Activated B cell treated with CpG ODN at 0.5 μM for 24 hours (primary cell): Measurements from ENCODE around the gene GPC1. TPM values are rescaled to one million over a fixed set of nuclear protein-coding genes. Genes with fewer than 3 reads are reported as not detected.
A peak's percentile ranks its signal among the peaks of the same experiment; 100 is the strongest.

ENCODE experiments used
- ATAC-seq: fragments of 200-7000 bp; cut with Tn5 transposase; one replicate; pipeline ENCODE4 v1.10.0; 2021; ENCODE audit warnings: low read depth, mild to moderate bottlenecking, moderate library complexity
- CTCF ChIA-PET: fragments of 350-600 bp; sonication (Branson Sonifier 250); formaldehyde crosslinking; loops from one replicate; lab custom pipeline; 2021; ENCODE audit warnings: antibody characterized with exemption; lab: Charles Lee
- POLR2A ChIA-PET: fragments of 350-600 bp; sonication (Branson Sonifier 250); formaldehyde crosslinking; loops from one replicate; lab custom pipeline; 2021; ENCODE audit warnings: antibody characterized with exemption; lab: Charles Lee
- DNase-seq: peaks from one replicate; pipeline ENCODE4 v3.0.0; 2022
- H3K27ac Mint-ChIP-seq: one replicate; pipeline ENCODE4 v1.8.0; 2020; ENCODE audit warnings: mixed read lengths
- H3K27me3 Mint-ChIP-seq: one replicate; pipeline ENCODE4 v1.8.0; 2021; ENCODE audit warnings: mixed read lengths
- H3K36me3 Mint-ChIP-seq: one replicate; pipeline ENCODE4 v1.8.0; 2021; ENCODE audit warnings: low read depth, mixed read lengths
- H3K4me1 Mint-ChIP-seq: one replicate; pipeline ENCODE4 v1.8.0; 2021; ENCODE audit warnings: mixed read lengths
- H3K4me3 Mint-ChIP-seq: one replicate; pipeline ENCODE4 v1.8.0; 2020; ENCODE audit warnings: mild to moderate bottlenecking, mixed read lengths
- H3K9me3 Mint-ChIP-seq: one replicate; pipeline ENCODE4 v1.8.0; 2020; ENCODE audit warnings: mixed read lengths
- intact Hi-C: fragments of 100-400 bp; cut with micrococcal nuclease; formaldehyde crosslinking; loops from one replicate; pipeline ENCODE4 v1.15.1; 2024
- total RNA-seq: library from RNA; stranded (reverse); gene quantifications from 2 replicates; pipeline ENCODE4 v1.2.3, GENCODE V29; 2022
- TF ChIP-seq, protein P1 (sequence below): fragments of 200-600 bp; IDR thresholded peaks from one replicate; pipeline ENCODE4 v1.8.0; 2022; ENCODE audit warnings: antibody characterized with exemption, mild to moderate bottlenecking

GPC1 gene
- total RNA-seq, 1 donor from 2014 or later = 1.9 TPM

GRCh38 chr2:240429872-240430491, 5.5 kb upstream of the GPC1 start:
- Mint-ChIP-seq H3K36me3 (no peaks in the 10 kb centered on the region), H3K27ac (no peak overlapping the region), H3K4me3 (no peak overlapping the region), H3K27me3 (peaks cover 7% of the 10 kb centered on the region), H3K9me3 (no peaks in the 10 kb centered on the region), H3K4me1 (peaks cover 3% of the 10 kb centered on the region)
- intact Hi-C loops = no loop called here
- DNase-seq (peak; percentile 13), ATAC-seq (no peak)
- ChIA-PET CTCF (no interaction called here), POLR2A (no interaction called here)
- TF ChIP-seq, protein P1, sequence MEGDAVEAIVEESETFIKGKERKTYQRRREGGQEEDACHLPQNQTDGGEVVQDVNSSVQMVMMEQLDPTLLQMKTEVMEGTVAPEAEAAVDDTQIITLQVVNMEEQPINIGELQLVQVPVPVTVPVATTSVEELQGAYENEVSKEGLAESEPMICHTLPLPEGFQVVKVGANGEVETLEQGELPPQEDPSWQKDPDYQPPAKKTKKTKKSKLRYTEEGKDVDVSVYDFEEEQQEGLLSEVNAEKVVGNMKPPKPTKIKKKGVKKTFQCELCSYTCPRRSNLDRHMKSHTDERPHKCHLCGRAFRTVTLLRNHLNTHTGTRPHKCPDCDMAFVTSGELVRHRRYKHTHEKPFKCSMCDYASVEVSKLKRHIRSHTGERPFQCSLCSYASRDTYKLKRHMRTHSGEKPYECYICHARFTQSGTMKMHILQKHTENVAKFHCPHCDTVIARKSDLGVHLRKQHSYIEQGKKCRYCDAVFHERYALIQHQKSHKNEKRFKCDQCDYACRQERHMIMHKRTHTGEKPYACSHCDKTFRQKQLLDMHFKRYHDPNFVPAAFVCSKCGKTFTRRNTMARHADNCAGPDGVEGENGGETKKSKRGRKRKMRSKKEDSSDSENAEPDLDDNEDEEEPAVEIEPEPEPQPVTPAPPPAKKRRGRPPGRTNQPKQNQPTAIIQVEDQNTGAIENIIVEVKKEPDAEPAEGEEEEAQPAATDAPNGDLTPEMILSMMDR = no peak

DNA sequence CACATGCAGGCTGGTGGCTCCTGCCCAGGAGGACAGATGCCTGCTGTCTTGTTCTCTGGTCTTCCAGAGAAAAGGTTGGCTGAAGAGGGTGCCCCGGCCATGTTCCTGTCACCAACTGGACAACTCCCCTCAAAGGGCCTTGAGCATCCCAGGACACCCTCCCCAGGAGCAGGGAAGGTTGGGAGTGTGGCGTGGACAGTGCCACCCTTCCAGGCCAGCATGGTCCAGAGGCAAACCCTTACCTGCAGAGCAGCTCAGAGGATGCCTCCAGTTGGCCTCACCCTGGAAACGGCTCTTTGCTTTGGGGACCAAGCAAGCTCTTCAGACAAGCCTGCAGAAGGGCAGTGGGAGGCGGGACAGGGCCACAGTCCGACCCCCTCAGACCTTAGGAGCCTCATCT, 4.9 kb upstream of the GPC1 start:
- no peak for ATAC-seq
- CTCF ChIA-PET = no interaction called here
- DNase-seq = no peak
- Mint-ChIP-seq H3K27ac (no peak overlapping the region), H3K4me3 (no peak overlapping the region), H3K9me3 (no peaks in the 10 kb centered on the region), H3K27me3 (peaks cover 7% of the 10 kb centered on the region), H3K4me1 (peaks cover 3% of the 10 kb centered on the region), H3K36me3 (no peaks in the 10 kb centered on the region)
- intact Hi-C loops = no loop called here
- TF ChIP-seq, protein P1 = no peak
- POLR2A ChIA-PET = no interaction called here

DNA sequence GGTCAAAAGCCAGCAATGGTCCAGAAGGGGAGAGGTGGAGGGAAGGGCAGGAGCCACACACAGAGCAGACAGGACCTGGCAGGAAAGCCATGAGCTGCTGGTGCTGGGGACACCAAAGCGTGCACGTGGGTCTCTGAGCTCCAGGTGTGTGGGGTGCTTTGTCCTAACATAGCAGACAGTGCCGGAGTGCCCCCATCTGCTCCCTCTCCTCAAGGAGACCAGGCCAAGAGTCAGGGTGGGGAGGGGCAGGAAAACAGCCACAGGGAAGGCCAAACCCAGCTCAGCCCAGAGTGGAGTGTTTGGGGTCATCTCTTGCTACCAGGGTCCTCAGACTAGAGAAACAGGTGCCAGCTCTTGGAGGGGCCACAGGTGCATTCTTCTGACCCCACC, 4.2 kb upstream of the GPC1 start:
- no peaks in the 10 kb centered on the region for H3K9me3 Mint-ChIP-seq
- H3K4me3 Mint-ChIP-seq = no peak overlapping the region
- H3K36me3 Mint-ChIP-seq = no peaks in the 10 kb centered on the region
- ATAC-seq = no peak
- ChIA-PET CTCF (no interaction called here), POLR2A (no interaction called here)
- H3K4me1 Mint-ChIP-seq = peaks cover 3% of the 10 kb centered on the region
- H3K27ac Mint-ChIP-seq = no peak overlapping the region
- H3K27me3 Mint-ChIP-seq = peaks cover 7% of the 10 kb centered on the region
- no peak for DNase-seq
- TF ChIP-seq, protein P1 = no peak
- intact Hi-C loops = no loop called here

DNA sequence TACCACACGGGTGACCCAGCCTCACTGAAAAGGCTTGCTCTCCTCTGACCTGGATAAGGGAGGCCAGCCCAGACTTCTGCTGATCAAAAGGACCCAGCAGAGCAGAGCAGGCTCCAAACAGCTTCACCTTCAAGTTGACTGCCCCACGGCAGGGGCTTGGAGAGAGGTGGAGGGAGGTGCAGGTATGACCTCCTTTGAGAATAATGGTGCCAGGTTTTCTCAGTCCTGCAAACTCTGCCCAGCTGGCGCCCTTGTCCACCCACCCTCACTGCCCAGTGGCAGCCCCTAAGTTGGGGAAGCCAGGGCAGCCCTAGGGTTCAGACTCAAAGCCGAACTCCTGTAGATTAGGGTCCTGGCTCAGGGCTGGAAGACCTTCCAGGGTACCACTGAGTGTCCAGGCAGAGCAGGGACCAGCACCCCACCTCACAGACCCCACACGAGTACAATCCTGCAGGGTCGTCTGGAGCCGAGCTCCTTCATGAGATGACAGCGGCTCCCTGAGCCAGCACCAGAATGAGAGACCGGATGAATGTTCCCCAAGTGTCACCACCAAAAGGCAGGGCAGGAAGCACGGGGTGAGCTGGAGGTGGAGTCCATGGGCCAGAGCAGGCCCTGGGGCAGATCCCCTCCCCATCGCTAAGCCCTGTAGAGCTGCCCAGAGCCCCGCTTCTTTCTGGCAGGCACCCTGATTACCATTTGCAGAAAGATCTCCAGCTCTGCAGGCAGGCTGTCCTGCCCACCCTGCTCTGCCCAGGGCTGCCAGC, 3.6 kb upstream of the GPC1 start:
- ChIA-PET CTCF (no interaction called here), POLR2A (no interaction called here)
- Mint-ChIP-seq H3K4me3 (no peak overlapping the region), H3K9me3 (no peaks in the 10 kb centered on the region), H3K4me1 (peaks cover 5% of the 10 kb centered on the region), H3K27me3 (peaks cover 7% of the 10 kb centered on the region), H3K27ac (no peak overlapping the region), H3K36me3 (no peaks in the 10 kb centered on the region)
- DNase-seq (peak; percentile 14), ATAC-seq (no peak)
- TF ChIP-seq, protein P1 = no peak
- intact Hi-C loops = no loop called here

DNA sequence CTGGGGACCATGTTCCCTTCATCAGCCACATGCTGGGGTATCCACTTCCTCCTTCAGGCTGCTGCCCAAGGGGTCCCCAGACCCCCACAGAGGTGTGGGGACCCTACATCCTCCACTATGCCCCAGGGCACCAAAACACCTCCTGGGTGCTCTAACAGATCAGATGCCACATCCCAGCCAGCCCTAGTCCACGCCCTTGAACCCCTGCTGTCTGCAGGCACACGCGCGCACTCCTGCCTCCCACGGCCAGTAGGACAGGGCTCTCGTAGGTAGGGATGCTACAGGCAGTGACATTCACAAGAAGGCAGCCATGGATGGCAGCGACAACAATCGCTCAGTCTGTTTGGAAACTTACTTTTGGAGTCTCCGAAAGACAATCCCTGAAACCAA, 3.0 kb upstream of the GPC1 start:
- intact Hi-C loops = no loop called here
- ATAC-seq = no peak
- H3K4me3 Mint-ChIP-seq = no peak overlapping the region
- peaks cover 5% of the 10 kb centered on the region for H3K4me1 Mint-ChIP-seq
- H3K36me3 Mint-ChIP-seq = no peaks in the 10 kb centered on the region
- no peak overlapping the region for H3K27ac Mint-ChIP-seq
- CTCF ChIA-PET = no interaction called here
- peaks cover 7% of the 10 kb centered on the region for H3K27me3 Mint-ChIP-seq
- POLR2A ChIA-PET = no interaction called here
- H3K9me3 Mint-ChIP-seq = no peaks in the 10 kb centered on the region
- DNase-seq = no peak
- TF ChIP-seq, protein P1 = no peak
